Right lobe of liver (tissue), 6 donors: ENCODE measurements around the gene DNLZ. TPM values are rescaled to one million over a fixed set of nuclear protein-coding genes. Genes with fewer than 3 reads are reported as not detected.

Experiments used
- ATAC-seq, 4 donors: fragments of 200-7000 bp; cut with Tn5 transposase; one replicate each; pipeline ENCODE4 v1.9.1; 2020; ENCODE audit warnings: mild to moderate bottlenecking in 4 of 4, moderate library complexity in 4 of 4
- DNase-seq, 3 donors: peaks; one replicate each; pipeline ENCODE4 v3.0.0-alpha.2; 2020
- H3K27ac ChIP-seq, 3 donors: fragments of 200-600 bp; one replicate each; pipeline ENCODE4 v1.8.0; 2022
- H3K27me3 ChIP-seq, 2 donors: fragments of 200-600 bp; one replicate each; pipeline ENCODE4 v1.8.0; 2022
- H3K36me3 ChIP-seq, 4 donors: fragments of 200-600 bp; sonication (generic) in 1 of 4; one replicate each; pipeline versions ENCODE4 v1.5.1 to v1.8.0; 2017 to 2022; ENCODE audit warnings: control low read depth in 1 of 4
- H3K4me1 ChIP-seq, 4 donors: fragments of 200-600 bp; sonication (generic) in 1 of 4; one replicate each; pipeline versions ENCODE4 v1.5.1 to v1.8.0; 2017 to 2022; ENCODE audit warnings: control low read depth in 1 of 4
- H3K4me3 ChIP-seq, 3 donors: fragments of 200-600 bp; one replicate each; pipeline ENCODE4 v1.8.0; 2022
- H3K9me3 ChIP-seq, 4 donors: fragments of 200-600 bp; sonication (generic) in 1 of 4; one replicate each; pipeline versions ENCODE4 v1.5.1 to v1.8.0; 2017 to 2022; ENCODE audit warnings: control low read depth in 1 of 4
- POLR2A ChIP-seq: fragments of 450-650 bp; IDR thresholded peaks from one replicate; pipeline ENCODE4 v1.6.1; 2017; ENCODE audit warnings: antibody characterized with exemption, mild to moderate bottlenecking
- WGBS: methylation state at CpG from one replicate; pipeline ENCODE4 v1.1.6; 2018; ENCODE audit warnings: low coverage, low lambda C conversion rate; ENCODE audit not compliant: insufficient coverage; ENCODE audit errors: missing lambda C conversion rate; 5-methylcytosine and 5-hydroxymethylcytosine counted together
- intact Hi-C, 2 donors: fragments of 100-400 bp; cut with DNase I; formaldehyde crosslinking; loops; one replicate each; pipeline versions ENCODE4 v1.11.2 to v1.14.1; 2022
- total RNA-seq, 6 experiments: library from RNA; depleted of rRNA in 2 of 6; stranded (reverse); fragments of >200 nt in 2 of 6; fragmentation: NEBNext Ultra II Directional in 3 of 6; extraction: Animal tissue kit (Norgen Biotek cat#: 25700) in 3 of 6; gene quantifications; one replicate each; pipeline versions ENCODE4 v1.1.0 to v1.2.4, GENCODE V29; 2016 to 2023
- TF ChIP-seq, protein P1 (sequence below), 4 donors: fragments of 200-600 bp in 3 of 4; fragments of 450-650 bp in 1 of 4; IDR thresholded peaks; one replicate each; pipeline versions ENCODE4 v1.5.1 to v1.8.0; 2016 to 2022; ENCODE audit warnings: antibody characterized with exemption in 4 of 4, mild to moderate bottlenecking in 2 of 4
- donor health status: DM: no; HTN: yes; CAD: no.
- donor health status: DM: no; HTN: no; CAD: no.
- donor health status: DM: no; HTN: no; CAD: no.
- donor health status: DM: no; HTN: yes; CAD: no.
- donor health status: DM: no; HTN: yes; CAD: no.

The DNLZ gene
- total RNA-seq, 6 experiments from 2014 or later = 5.0 to 26.0 (median 10.4) TPM

- DNase-seq = no peak
- ATAC-seq = no peak
- Histone ChIP-seq H3K27ac (no peak overlapping the region), H3K4me3 (no peak overlapping the region), H3K9me3 (no peaks in the 10 kb centered on the region), H3K36me3 (no peaks in the 10 kb centered on the region), H3K27me3 (no peaks in the 10 kb centered on the region), H3K4me1 (peaks cover 0 to 8% (median 5%) of the 10 kb centered on the region in 4 donors)
- TF ChIP-seq, protein P1, sequence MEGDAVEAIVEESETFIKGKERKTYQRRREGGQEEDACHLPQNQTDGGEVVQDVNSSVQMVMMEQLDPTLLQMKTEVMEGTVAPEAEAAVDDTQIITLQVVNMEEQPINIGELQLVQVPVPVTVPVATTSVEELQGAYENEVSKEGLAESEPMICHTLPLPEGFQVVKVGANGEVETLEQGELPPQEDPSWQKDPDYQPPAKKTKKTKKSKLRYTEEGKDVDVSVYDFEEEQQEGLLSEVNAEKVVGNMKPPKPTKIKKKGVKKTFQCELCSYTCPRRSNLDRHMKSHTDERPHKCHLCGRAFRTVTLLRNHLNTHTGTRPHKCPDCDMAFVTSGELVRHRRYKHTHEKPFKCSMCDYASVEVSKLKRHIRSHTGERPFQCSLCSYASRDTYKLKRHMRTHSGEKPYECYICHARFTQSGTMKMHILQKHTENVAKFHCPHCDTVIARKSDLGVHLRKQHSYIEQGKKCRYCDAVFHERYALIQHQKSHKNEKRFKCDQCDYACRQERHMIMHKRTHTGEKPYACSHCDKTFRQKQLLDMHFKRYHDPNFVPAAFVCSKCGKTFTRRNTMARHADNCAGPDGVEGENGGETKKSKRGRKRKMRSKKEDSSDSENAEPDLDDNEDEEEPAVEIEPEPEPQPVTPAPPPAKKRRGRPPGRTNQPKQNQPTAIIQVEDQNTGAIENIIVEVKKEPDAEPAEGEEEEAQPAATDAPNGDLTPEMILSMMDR (IDR thresholded peaks at IDR 0.05) = no peak
- TF ChIP-seq POLR2A = no peak
- WGBS = 40% methylated on average over 3 of the region's 9 CpGs
- intact Hi-C loops = no loop called here
Observed at GRCh38 chr9:136365775-136366222, 2.3 kb upstream of the DNLZ start.

GRCh38 chr9:136364942-136365774 lies 1.6 kb upstream of the DNLZ start:
- H3K36me3 ChIP-seq = no peaks in the 10 kb centered on the region
- no peak overlapping the region for H3K4me3 ChIP-seq
- H3K9me3 ChIP-seq = no peaks in the 10 kb centered on the region
- DNase-seq (no peak), ATAC-seq (no peak)
- H3K27me3 ChIP-seq = no peaks in the 10 kb centered on the region
- peaks cover 0 to 8% (median 5%) of the 10 kb centered on the region in 4 donors for H3K4me1 ChIP-seq
- intact Hi-C loops = no loop called here
- WGBS = 88% methylated on average over 3 of the region's 31 CpGs
- TF ChIP-seq, protein P1 (IDR thresholded peaks at IDR 0.05) = no peak
- no peak for TF ChIP-seq POLR2A
- no peak overlapping the region for H3K27ac ChIP-seq

GRCh38 chr9:136363949-136364748 lies 605 bp upstream of the DNLZ start:
- H3K4me1 ChIP-seq = peaks cover 0 to 8% (median 5%) of the 10 kb centered on the region in 4 donors

DNA sequence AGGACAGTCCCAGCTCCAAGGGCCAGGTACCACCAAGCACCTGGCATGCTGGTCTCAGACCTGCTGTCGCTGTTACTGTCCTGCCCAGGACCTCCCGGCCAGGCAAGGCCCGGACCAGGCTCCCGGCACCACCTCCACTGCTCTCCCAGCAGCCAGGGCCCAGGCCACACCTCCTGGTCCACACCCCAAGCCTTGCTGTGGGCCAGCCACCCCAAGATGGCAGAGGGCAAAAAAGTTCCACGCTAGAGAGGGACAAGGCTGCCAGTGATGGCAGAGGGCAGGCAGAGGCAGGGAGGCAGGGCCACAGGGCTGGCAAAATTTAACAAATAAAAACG lies 1.1 kb downstream of the DNLZ start:
- H3K27me3 ChIP-seq = no peaks in the 10 kb centered on the region
- H3K4me1 ChIP-seq = peaks cover 0 to 8% (median 5%) of the 10 kb centered on the region in 4 donors
- DNase-seq (no peak), ATAC-seq (no peak)
- no peaks in the 10 kb centered on the region for H3K36me3 ChIP-seq
- WGBS = no CpG with 5 or more reads among the region's 6 CpGs
- H3K27ac ChIP-seq = peak overlapping the region in 1 of 3 donors; percentile 16
- no peaks in the 10 kb centered on the region for H3K9me3 ChIP-seq
- no peak overlapping the region for H3K4me3 ChIP-seq
- intact Hi-C loops = no loop called here
- no peak for TF ChIP-seq POLR2A
- TF ChIP-seq, protein P1 (IDR thresholded peaks at IDR 0.05) = no peak

More at GRCh38 chr9:136363949-136364748, 605 bp upstream of the DNLZ start:
- intact Hi-C loops = no loop called here
- H3K9me3 ChIP-seq = no peaks in the 10 kb centered on the region
- WGBS = 20% methylated on average over 3 of the region's 54 CpGs
- H3K27ac ChIP-seq = no peak overlapping the region
- no peak for ATAC-seq
- no peaks in the 10 kb centered on the region for H3K36me3 ChIP-seq
- H3K4me3 ChIP-seq = peak overlapping the region in 2 of 3 donors; percentile 75 to 98
- no peaks in the 10 kb centered on the region for H3K27me3 ChIP-seq
- DNase-seq = no peak
- TF ChIP-seq POLR2A = no peak
- TF ChIP-seq, protein P1 (IDR thresholded peaks at IDR 0.05) = peak in 1 of 4 donors; percentile 10
